NCI-H187 treated with DMSO at 0.1 percent for 48 hours (cell line): ENCODE data around the gene RNF149.
"Not testable (repeated sequence)": the region's sequence is repeated elsewhere in the genome, so short reads cannot be mapped to it uniquely, and the experiment has no call there.

Experiments used
- DNase-seq: peaks from one replicate; lab custom pipeline; 2025; lab: John Stamatoyannopoulos, UW

The RNF149 gene

DNA sequence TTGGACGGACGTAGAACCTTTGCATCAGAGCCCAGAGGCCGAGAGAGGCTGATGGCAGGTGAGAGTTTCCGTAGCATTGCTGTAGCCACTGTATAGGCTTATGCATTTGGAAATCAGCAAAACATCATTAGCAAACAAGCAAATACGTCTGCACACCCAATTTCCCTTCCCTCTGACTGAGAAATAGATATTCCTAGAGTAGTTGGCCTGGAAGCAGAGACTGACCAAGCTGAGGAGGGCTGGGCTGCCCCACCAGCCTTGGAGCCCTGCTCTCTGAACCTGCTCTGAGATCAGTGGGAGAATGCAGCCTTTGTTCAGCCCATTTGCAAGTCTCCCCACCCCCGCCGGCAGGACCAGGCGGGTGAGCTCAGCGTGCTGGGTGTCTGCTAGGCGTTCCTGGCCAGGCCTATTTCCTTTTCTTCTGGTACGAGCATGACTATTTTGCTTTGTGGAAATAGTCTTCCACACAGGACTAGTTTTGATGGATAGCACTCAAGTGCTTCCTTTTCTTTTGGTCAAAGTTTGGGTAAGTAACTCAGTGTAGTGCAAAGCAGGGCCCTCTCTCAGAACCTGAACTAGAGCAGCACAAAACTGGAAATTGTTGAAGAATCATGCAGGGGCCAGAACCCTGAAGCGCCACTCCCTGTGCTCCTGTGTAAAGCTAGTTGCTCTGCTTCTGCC lies 21.9 kb upstream of the RNF149 start:
- DNase-seq: no peak

GRCh38 chr2:101329026-101329425 lies 20.5 kb upstream of the RNF149 start:
- DNase-seq: no peak

GRCh38 chr2:101328474-101329007 lies 20.0 kb upstream of the RNF149 start:
- DNase-seq: no peak

DNA sequence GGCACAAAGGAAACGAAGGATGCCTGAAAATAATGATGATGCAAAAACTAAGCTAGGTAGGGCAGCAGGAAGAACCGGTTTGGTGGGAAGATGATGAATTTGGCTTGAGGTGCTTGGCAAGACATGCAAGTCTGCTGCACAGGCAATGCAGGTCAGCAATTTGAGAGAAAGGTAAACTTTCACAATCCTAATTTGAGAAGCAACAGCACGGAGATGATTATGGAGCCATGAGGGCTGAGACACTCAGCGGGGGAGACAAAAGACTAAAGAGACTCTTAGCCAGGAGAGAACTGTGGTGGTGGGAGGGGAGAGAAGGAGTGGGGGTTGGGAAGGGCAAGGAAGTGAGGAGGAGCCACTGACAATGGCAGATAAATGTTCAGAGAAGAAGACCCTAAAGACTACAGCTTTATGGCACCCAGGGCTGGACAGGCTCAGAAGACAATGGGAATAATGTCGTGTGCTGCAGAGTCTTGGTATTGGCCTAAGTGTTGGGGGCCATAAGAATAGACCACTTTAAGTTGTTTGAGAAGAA lies 19.4 kb upstream of the RNF149 start:
- no peak for DNase-seq

GRCh38 chr2:101325425-101325824 lies 16.9 kb upstream of the RNF149 start:
- DNase-seq: no peak

DNA sequence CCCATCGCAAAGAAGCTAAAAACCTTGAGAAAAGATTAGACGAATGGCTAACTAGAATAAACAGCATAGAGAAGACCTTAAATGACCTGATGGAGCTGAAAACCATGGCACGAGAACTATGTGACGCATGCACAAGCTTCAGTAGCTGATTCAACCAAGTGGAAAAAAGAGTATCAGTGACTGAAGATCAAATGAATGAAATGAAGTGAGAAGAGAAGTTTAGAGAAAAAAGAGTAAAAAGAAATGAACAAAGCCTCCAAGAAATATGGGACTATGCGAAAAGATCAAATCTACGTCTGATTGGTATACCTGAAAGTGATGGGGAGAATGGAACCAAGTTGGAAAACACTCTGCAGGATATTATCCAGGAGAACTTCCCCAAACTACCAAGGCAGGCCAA lies 8.1 kb upstream of the RNF149 start:
- DNase-seq: not testable (repeated sequence)

DNA sequence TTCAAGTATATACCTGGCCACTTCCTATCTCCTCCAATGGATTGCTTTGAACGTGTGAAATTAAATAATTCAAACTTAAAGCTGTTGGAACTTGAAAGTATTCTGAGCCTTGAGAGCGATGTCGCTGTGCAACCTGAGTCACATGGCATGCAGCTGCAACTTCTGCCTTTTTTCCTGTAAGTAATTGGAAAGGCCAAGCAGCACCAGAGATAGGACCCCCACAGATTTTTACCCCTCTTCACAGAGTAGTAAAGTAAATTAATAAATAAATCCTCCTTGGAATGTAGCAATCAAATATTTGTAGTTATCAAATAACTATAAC lies 3.2 kb upstream of the RNF149 start:
- no peak for DNase-seq

- no peak for DNase-seq
Measured at GRCh38 chr2:101310834-101311695, 2.6 kb upstream of the RNF149 start.

DNA sequence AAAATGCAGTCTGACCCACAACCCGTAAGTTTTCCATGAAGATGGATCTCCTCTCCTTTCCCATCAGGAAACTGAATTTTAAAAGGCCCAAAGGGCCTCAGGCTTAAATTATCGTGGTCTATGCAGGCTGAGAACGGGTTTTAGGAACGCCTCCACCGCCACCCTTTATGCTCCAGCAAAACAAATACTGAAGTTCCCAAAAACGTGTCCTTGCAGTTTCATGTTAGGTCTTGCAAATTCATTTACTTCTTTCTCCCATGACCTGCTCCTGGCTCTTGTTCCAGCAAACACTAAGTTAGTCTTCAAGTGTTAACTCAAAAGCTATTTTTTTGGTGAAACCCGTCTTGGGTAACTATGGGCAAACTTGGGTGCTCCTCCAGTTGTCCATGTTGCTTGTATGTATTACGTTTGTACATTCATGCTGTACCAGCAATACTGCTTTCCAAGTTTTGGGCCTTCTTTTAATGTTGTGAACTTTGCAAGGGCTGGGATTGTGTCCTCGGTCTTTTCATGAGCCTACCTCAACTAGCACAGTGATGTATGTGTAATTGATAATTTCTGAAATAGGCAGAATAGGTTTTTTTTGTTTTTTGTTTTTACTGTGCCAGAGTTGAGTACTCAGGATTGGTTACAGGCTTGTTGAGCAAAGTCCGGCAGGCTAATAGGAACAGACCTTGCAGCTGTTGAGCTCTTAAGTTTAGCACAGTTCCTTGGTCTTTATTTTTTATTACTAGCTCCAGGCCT lies 1.8 kb upstream of the RNF149 start:
- DNase-seq: no peak

DNA sequence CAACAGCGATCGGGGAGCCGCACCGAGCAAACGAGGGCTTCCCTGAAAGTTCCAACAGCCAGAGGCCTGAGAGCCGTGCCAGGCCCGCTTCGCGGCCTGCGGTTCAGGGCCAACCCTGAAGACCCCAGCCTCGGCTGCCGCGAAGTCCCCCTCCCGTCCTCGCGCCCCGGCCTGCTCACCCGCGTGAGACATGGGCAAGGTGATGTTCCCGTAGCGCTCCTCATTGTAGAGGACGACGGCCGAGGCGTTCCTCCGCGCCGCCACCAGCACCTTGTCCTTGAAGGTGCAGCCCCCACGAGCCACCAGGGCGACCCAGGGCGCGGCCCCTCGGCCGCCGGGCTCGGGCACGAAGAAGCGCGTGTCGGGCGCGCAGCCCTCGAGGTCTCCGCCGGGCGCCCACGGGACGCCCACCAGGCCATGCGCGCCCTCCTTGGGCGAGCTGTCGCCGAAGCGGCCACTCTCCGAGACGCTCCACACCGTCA lies 510 bp downstream of the RNF149 start:
- DNase-seq: no peak

DNA sequence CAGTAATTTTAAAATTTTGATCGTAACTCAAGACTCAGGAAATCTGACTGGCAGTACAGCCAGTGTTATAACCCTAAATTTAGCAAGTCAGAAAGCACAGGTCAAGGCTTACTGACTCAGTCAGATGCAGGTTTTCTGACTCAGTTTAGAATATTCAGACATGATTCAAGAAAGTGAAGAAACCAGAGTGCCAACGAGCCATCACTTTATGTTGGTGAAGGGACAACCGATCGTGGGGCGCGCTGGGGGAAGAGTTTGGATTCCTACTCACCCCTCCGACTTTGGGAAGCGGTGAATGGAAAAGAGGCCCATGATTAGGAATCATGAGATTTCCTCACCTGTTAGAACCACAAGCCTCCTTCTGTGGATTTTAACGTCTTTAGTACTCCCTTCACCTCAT lies 998 bp downstream of the RNF149 start:
- no peak for DNase-seq

DNA sequence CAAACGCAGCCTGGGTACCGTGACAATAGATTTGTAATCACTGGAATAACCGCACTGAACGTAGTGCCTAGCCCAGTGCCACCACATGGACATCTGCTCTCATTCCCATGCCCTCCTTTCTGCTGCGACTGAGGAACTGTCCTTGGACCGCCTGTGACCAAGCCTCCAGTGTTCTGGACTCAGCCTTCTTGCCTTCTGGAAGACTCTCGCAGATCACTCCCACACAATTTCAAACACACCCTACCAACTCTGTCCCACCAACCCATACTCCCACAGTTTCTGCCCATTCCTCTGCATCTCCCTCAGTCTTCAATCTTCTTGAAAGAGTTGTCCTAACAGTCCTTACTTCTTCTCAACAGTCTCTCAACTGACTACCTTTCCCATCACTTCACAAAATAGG lies 2.1 kb downstream of the RNF149 start:
- DNase-seq: no peak

- no peak for DNase-seq
Measured at GRCh38 chr2:101305492-101306078, 2.9 kb downstream of the RNF149 start.

GRCh38 chr2:101305035-101305434 lies 3.5 kb downstream of the RNF149 start:
- DNase-seq: no peak

DNA sequence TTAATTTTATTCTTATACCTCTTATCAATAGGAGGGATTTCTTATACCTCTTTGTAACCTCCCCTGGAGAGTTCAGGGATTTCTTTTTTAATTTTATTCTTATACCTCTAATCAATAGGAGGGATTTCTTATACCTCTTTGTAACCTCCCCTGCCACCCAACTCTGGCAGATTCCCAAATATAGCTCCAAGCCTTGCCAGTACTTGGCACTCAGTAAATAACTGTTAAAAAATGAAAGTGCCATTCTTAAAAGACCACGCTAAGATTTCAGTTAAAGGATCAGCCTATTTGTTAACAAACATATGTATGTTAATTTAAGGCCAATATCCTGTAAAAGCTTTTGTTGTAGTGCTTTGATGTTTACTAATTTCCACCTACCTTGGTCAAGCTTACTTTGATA lies 4.8 kb downstream of the RNF149 start:
- no peak for DNase-seq

DNA sequence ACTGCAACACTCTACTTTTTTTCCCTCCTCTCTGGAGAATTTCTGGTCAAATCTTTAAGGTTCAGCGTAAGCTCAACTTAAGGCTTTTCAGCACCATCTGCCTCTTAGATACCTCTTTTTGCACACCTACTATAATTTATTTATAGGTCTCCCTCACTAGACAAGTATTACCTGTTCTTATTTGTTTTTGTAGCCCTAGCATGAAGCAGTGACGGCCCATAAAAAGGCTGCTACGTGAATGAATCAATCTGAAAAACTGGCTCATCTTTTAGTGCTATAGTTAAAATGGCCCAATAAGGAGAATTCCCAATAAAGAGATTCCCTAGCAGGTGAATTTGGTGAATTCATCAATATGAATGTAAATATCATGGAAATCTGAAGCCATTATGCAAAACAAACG lies 6.5 kb downstream of the RNF149 start:
- no peak for DNase-seq

- no peak for DNase-seq
Measured at GRCh38 chr2:101300836-101301235, 7.7 kb downstream of the RNF149 start.

DNA sequence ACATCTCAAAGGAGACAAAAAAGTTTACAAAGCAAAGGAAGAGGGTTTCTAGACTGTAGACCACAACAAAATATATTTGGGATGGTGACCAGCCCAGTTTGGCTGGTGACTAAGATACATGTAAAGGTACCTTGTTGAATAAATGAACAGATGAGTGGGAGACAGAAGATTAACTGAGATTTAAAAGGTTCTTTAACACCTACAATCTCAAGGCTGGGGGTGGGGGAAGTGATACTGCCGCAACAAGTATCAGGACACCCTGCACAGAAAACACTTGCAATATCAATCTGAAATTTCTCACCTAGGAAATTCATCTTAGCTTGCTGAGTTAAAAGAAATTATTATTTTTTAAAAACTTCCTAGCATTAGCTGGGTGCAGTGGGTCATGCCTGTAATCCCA lies 8.3 kb downstream of the RNF149 start:
- no peak for DNase-seq

GRCh38 chr2:101299604-101300003 lies 8.9 kb downstream of the RNF149 start:
- DNase-seq: no peak

GRCh38 chr2:101297383-101297782 lies 11.1 kb downstream of the RNF149 start:
- no peak for DNase-seq

- no peak for DNase-seq
Measured at GRCh38 chr2:101296371-101296770, 12.1 kb downstream of the RNF149 start.

GRCh38 chr2:101295895-101296294 lies 12.6 kb downstream of the RNF149 start:
- no peak for DNase-seq
